K562 (cell line): ENCODE measurements around the gene SCNN1B. TPM values are rescaled to one million over a fixed set of nuclear protein-coding genes. Genes with fewer than 3 reads are reported as not detected.

ENCODE experiments used
- ATAC-seq: fragments of 200-7000 bp; cut with Tn5 transposase; 3 replicates; pipeline ENCODE4 v1.9.1; 2020; ENCODE audit warnings: moderate library complexity
- BruUV-seq: library from RNA; stranded (reverse); fragments of 400-500 nt; replicated peaks from 2 replicates; lab custom pipeline; 2021; lab: Mats Ljungman, UMichigan
- CTCF ChIA-PET: fragments of 300-600 bp; formaldehyde crosslinking; extraction: SDS; loops from one replicate; lab custom pipeline; 2021; ENCODE audit warnings: low intra/inter-chr PET ratio; lab: Yijun Ruan, JAX
- POLR2A ChIA-PET: fragments of 300-600, 350-650 bp; sonication (Branson Sonifier 250); formaldehyde crosslinking; extraction: SDS; loops from one replicate; lab custom pipeline; 2021; ENCODE audit warnings: antibody characterized with exemption, inconsistent platforms; lab: Yijun Ruan, JAX
- DNase-seq, 4 experiments: peaks; one replicate each; pipeline versions ENCODE4 v3.0.0 to v3.0.0-alpha.2; 2011 to 2018; ENCODE audit warnings: low spot score in 3 of 4, mixed read lengths in 3 of 4; ENCODE audit errors: extremely low read depth in 1 of 4
- FAIRE-seq: peaks from 2 replicates; lab custom pipeline; 2011; peaks lifted over from hg19 to GRCh38; lab: Jason Lieb, UNC
- H2AFZ ChIP-seq: 2 replicates; pipeline ENCODE4 v1.6.0; 2011; ENCODE audit warnings: low read depth, low read length, control low read depth, inconsistent platforms
- H3K27ac ChIP-seq: fragments of 200-600 bp; 3 replicates; pipeline ENCODE4 v1.8.0; 2011; ENCODE audit warnings: low read depth, mild to moderate bottlenecking, control low read depth, inconsistent platforms, low read length, moderate library complexity, mixed read lengths; ENCODE audit errors: extremely low read depth
- H3K27me3 ChIP-seq, 2 experiments: fragments of 300-600 bp in 1 of 2; 2 replicates in 1 of 2; 3 replicates in 1 of 2; pipeline versions ENCODE4 v1.6.0 to v1.8.0; 2011; ENCODE audit warnings: inconsistent platforms in 2 of 2, low read length in 2 of 2, mild to moderate bottlenecking in 1 of 2, mixed read lengths in 1 of 2, moderate library complexity in 1 of 2; ENCODE audit not compliant: control insufficient read depth in 2 of 2, insufficient read depth in 2 of 2
- H3K36me3 ChIP-seq: fragments of 300-600 bp; 3 replicates; pipeline ENCODE4 v1.8.0; 2011; ENCODE audit warnings: mild to moderate bottlenecking, low read length, inconsistent platforms; ENCODE audit not compliant: control insufficient read depth, insufficient read depth
- H3K4me1 ChIP-seq, 2 experiments: fragments of 200-600 bp in 1 of 2; replicated peaks in 1 of 2; 2 replicates in 1 of 2; 3 replicates in 1 of 2; pipeline versions ENCODE4 v1.5.1 to v1.8.0; 2011; ENCODE audit warnings: inconsistent platforms in 2 of 2, low read length in 2 of 2, mild to moderate bottlenecking in 1 of 2, mixed read lengths in 1 of 2, moderate library complexity in 1 of 2; ENCODE audit not compliant: control insufficient read depth in 2 of 2, insufficient read depth in 2 of 2
- H3K4me2 ChIP-seq: 2 replicates; pipeline ENCODE4 v1.6.1; 2011; ENCODE audit warnings: low read length, control low read depth, inconsistent platforms, mixed read lengths; ENCODE audit not compliant: insufficient read depth
- H3K4me3 ChIP-seq: fragments of 200-600 bp; sonication (generic), shearing (Covaris generic); 2 replicates; pipeline ENCODE4 v1.5.1; 2016; ENCODE audit warnings: control low read depth, inconsistent platforms
- H3K79me2 ChIP-seq: fragments of 200-600 bp; 3 replicates; pipeline ENCODE4 v1.8.0; 2011; ENCODE audit warnings: low read length, inconsistent platforms; ENCODE audit not compliant: control insufficient read depth, insufficient read depth
- H3K9ac ChIP-seq, 2 experiments: 2 replicates each; pipeline versions ENCODE4 v1.6.0 to v1.6.1; 2011; ENCODE audit warnings: low read depth in 2 of 2, low read length in 2 of 2, control low read depth in 1 of 2, inconsistent platforms in 1 of 2, mild to moderate bottlenecking in 1 of 2, mixed read lengths in 1 of 2; ENCODE audit not compliant: insufficient read depth in 1 of 2
- H3K9me1 ChIP-seq: one replicate; pipeline ENCODE4 v1.6.0; 2011; ENCODE audit warnings: inconsistent platforms, mild to moderate bottlenecking, low read length, moderate library complexity; ENCODE audit not compliant: control insufficient read depth, insufficient read depth
- H3K9me3 ChIP-seq: replicated peaks from 2 replicates; pipeline ENCODE4 v1.5.1; 2011; ENCODE audit warnings: low read depth, low read length, inconsistent platforms; ENCODE audit not compliant: control insufficient read depth, insufficient read depth
- H4K20me1 ChIP-seq: replicated peaks from 2 replicates; pipeline ENCODE4 v1.6.1; 2011; ENCODE audit warnings: low read length, inconsistent platforms, mixed read lengths; ENCODE audit not compliant: control insufficient read depth, insufficient read depth
- BRCA1 ChIP-seq, 2 experiments: fragments of 450-650 bp in 1 of 2; sonication (generic) in 1 of 2; formaldehyde crosslinking in 1 of 2; IDR thresholded peaks; 2 replicates each; pipeline versions ENCODE4 v1.5.0 to v1.6.1; 2017 to 2020; ENCODE audit warnings: mild to moderate bottlenecking in 1 of 2, missing genetic modification reagents in 1 of 2
- KAT8 ChIP-seq: fragments of 450-650 bp; IDR thresholded peaks from 2 replicates; pipeline ENCODE4 v1.6.1; 2016; ENCODE audit warnings: low read depth, mild to moderate bottlenecking
- RB1 ChIP-seq: fragments of 450-650 bp; IDR thresholded peaks from 2 replicates; pipeline ENCODE4 v1.6.1; 2017; ENCODE audit warnings: low read depth, mild to moderate bottlenecking
- TAF15 ChIP-seq: fragments of 200-400 bp; formaldehyde crosslinking; IDR thresholded peaks from 2 replicates; pipeline ENCODE4 v1.6.1; 2017; ENCODE audit warnings: mild to moderate bottlenecking, low read depth, low read length, moderate library complexity
- TSHZ1 ChIP-seq: fragments of 250-450 bp; sonication (Bioruptor Pico); IDR thresholded peaks from 2 replicates; pipeline ENCODE4 v1.4.0; 2020; ENCODE audit warnings: mild to moderate bottlenecking, moderate library complexity
- WGBS: fragments of 100-300 bp; shearing (Covaris generic); methylation state at CpG from one replicate; pipeline ENCODE4 v1.1.6; 2016; ENCODE audit warnings: low coverage, mixed read lengths; ENCODE audit not compliant: insufficient coverage; ENCODE audit errors: missing lambda C conversion rate; 5-methylcytosine and 5-hydroxymethylcytosine counted together
- in situ Hi-C: fragments of 300-500 bp; cut with MboI; formaldehyde crosslinking; loops from 4 replicates; pipeline ENCODE4 v1.15.0; 2018; ENCODE audit warnings: inconsistent platforms, mixed read lengths
- intact Hi-C: fragments of 100-400 bp; cut with micrococcal nuclease; formaldehyde crosslinking; loops from 2 replicates; pipeline ENCODE4 v1.14.2; 2022
- polyA plus RNA-seq, 8 experiments: library from polyadenylated mRNA; depleted of rRNA in 4 of 8; stranded (reverse) in 5 of 8; unstranded in 3 of 8; fragments of >200 nt; fragmentation: Nextera tagmentation in 2 of 8; fragmentation: Illumina TruSeq in 1 of 8; extraction: Ambion mirVana in 2 of 8; extraction: Trizol in 1 of 8; gene quantifications; 2 replicates each; pipeline versions ENCODE4 v1.2.1 to v1.2.3, GENCODE V29; 2011 to 2014; ENCODE audit warnings: inconsistent platforms in 1 of 8, missing spikeins in 1 of 8
- total RNA-seq, 7 experiments: library from RNA; depleted of rRNA in 6 of 7; stranded (reverse); fragments of >200 nt in 6 of 7; fragmentation: Illumina TruSeq in 2 of 7; extraction: Trizol in 2 of 7; gene quantifications; 2 replicates each; pipeline versions ENCODE4 v1.2.1 to v1.2.3, GENCODE V29; 2011 to 2021; ENCODE audit warnings: low replicate concordance in 1 of 7
- TF ChIP-seq, protein P1 (sequence below): fragments of 200-600 bp; sonication (generic); IDR thresholded peaks from one replicate; pipeline ENCODE4 v1.6.1; 2012; ENCODE audit warnings: mild to moderate bottlenecking, low read depth, low read length, inconsistent platforms

The SCNN1B gene
- total and polyA plus RNA-seq, 9 of the 15 experiments (the other 6 are each of a cell fraction or from before 2014, with no cell fraction given) = not detected

- TF ChIP-seq KAT8 = no peak
- TF ChIP-seq, protein P1, sequence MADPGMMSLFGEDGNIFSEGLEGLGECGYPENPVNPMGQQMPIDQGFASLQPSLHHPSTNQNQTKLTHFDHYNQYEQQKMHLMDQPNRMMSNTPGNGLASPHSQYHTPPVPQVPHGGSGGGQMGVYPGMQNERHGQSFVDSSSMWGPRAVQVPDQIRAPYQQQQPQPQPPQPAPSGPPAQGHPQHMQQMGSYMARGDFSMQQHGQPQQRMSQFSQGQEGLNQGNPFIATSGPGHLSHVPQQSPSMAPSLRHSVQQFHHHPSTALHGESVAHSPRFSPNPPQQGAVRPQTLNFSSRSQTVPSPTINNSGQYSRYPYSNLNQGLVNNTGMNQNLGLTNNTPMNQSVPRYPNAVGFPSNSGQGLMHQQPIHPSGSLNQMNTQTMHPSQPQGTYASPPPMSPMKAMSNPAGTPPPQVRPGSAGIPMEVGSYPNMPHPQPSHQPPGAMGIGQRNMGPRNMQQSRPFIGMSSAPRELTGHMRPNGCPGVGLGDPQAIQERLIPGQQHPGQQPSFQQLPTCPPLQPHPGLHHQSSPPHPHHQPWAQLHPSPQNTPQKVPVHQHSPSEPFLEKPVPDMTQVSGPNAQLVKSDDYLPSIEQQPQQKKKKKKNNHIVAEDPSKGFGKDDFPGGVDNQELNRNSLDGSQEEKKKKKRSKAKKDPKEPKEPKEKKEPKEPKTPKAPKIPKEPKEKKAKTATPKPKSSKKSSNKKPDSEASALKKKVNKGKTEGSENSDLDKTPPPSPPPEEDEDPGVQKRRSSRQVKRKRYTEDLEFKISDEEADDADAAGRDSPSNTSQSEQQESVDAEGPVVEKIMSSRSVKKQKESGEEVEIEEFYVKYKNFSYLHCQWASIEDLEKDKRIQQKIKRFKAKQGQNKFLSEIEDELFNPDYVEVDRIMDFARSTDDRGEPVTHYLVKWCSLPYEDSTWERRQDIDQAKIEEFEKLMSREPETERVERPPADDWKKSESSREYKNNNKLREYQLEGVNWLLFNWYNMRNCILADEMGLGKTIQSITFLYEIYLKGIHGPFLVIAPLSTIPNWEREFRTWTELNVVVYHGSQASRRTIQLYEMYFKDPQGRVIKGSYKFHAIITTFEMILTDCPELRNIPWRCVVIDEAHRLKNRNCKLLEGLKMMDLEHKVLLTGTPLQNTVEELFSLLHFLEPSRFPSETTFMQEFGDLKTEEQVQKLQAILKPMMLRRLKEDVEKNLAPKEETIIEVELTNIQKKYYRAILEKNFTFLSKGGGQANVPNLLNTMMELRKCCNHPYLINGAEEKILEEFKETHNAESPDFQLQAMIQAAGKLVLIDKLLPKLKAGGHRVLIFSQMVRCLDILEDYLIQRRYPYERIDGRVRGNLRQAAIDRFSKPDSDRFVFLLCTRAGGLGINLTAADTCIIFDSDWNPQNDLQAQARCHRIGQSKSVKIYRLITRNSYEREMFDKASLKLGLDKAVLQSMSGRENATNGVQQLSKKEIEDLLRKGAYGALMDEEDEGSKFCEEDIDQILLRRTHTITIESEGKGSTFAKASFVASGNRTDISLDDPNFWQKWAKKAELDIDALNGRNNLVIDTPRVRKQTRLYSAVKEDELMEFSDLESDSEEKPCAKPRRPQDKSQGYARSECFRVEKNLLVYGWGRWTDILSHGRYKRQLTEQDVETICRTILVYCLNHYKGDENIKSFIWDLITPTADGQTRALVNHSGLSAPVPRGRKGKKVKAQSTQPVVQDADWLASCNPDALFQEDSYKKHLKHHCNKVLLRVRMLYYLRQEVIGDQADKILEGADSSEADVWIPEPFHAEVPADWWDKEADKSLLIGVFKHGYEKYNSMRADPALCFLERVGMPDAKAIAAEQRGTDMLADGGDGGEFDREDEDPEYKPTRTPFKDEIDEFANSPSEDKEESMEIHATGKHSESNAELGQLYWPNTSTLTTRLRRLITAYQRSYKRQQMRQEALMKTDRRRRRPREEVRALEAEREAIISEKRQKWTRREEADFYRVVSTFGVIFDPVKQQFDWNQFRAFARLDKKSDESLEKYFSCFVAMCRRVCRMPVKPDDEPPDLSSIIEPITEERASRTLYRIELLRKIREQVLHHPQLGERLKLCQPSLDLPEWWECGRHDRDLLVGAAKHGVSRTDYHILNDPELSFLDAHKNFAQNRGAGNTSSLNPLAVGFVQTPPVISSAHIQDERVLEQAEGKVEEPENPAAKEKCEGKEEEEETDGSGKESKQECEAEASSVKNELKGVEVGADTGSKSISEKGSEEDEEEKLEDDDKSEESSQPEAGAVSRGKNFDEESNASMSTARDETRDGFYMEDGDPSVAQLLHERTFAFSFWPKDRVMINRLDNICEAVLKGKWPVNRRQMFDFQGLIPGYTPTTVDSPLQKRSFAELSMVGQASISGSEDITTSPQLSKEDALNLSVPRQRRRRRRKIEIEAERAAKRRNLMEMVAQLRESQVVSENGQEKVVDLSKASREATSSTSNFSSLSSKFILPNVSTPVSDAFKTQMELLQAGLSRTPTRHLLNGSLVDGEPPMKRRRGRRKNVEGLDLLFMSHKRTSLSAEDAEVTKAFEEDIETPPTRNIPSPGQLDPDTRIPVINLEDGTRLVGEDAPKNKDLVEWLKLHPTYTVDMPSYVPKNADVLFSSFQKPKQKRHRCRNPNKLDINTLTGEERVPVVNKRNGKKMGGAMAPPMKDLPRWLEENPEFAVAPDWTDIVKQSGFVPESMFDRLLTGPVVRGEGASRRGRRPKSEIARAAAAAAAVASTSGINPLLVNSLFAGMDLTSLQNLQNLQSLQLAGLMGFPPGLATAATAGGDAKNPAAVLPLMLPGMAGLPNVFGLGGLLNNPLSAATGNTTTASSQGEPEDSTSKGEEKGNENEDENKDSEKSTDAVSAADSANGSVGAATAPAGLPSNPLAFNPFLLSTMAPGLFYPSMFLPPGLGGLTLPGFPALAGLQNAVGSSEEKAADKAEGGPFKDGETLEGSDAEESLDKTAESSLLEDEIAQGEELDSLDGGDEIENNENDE = no peak
- TF ChIP-seq RB1 = no peak
- TF ChIP-seq TAF15 = no peak
- no peak for TF ChIP-seq BRCA1 (IDR thresholded peaks at IDR 0.05)
- TF ChIP-seq BRCA1 (CRISPR knock-in tag; IDR thresholded peaks at IDR 0.05) = no peak
- TF ChIP-seq TSHZ1 (CRISPR knock-in tag) = no peak
- Histone ChIP-seq H3K27ac (no peak overlapping the region), H2AFZ (no peak overlapping the region), H3K36me3 (no peaks in the 10 kb centered on the region), H3K4me1 (no peaks in the 10 kb centered on the region), H3K27me3 (peaks cover 12 to 42% of the 10 kb centered on the region in 2 experiments; a peak in 4 of 5 replicates), H3K9ac (no peak overlapping the region), H3K79me2 (no peaks in the 10 kb centered on the region), H3K4me3 (no peak overlapping the region), H3K9me3 (no peaks in the 10 kb centered on the region), H3K4me2 (no peak overlapping the region), H4K20me1 (0 out of 2 replicates have a peak, but pooled peaks cover 2% of the 10 kb centered on the region), H3K9me1 (no peaks in the 10 kb centered on the region)
- peak; percentile 11 for FAIRE-seq
- intact Hi-C loops (no loop called here), in situ Hi-C loops (no loop called here)
- no peak for DNase-seq
- ChIA-PET CTCF (no interaction called here), POLR2A (no interaction called here)
- WGBS = 0% methylated on average over 5 of the region's 5 CpGs
- BruUV-seq = no TSS peak
- ATAC-seq = no peak
Observed at GRCh38 chr16:23368469-23368868, 66.4 kb downstream of the SCNN1B start.
